ENCODE results near the gene CCSER2.

CCSER2 gene

GRCh38 chr10:84552478-84552877 lies 224.1 kb downstream of the CCSER2 start:
- no peak for DNase-seq

- DNase-seq: no peak
Observed at GRCh38 chr10:84562592-84562991, 234.2 kb downstream of the CCSER2 start.

- no peak for DNase-seq
Observed at GRCh38 chr10:84563355-84563754, 235.0 kb downstream of the CCSER2 start.

- no peak for DNase-seq
Observed at GRCh38 chr10:84563868-84564267, 235.5 kb downstream of the CCSER2 start.

- DNase-seq: no peak
Observed at GRCh38 chr10:84565881-84566582, 237.6 kb downstream of the CCSER2 start.

GRCh38 chr10:84567133-84567532 lies 238.7 kb downstream of the CCSER2 start:
- no peak for DNase-seq

All from NCI-H2029 (cell line).